Activated CD8-positive, alpha-beta memory T cell treated with anti-CD3 and anti-CD28 coated beads, Interleukin-2, amount 50 U/mL, for 1 hour (primary cell): ENCODE data around the gene GRIFIN.

Experiments
- DNase-seq: peaks from one replicate; pipeline ENCODE4 v3.0.0-alpha.2; 2020; ENCODE audit errors: extremely low read depth

Gene GRIFIN

DNA sequence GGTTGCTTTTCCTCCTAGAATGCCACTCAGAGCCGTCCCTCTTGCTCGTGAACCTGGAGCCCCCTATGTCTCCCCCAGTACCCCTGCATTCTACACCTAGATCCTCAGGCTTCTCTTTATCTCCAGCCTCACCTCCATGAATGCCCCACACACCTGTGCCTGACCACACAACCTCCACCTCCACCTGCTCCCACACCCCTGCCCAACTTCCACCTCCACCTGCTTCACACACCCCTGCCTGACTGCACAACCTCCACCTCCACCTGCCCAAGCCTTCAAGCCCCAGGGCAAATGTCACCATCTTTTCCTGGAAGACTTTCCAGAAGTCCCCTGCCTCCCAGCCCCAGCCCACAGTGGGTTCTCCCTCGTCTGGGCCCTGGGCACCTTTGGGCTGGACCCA lies 36.5 kb upstream of the GRIFIN start:
- DNase-seq = no peak

DNA sequence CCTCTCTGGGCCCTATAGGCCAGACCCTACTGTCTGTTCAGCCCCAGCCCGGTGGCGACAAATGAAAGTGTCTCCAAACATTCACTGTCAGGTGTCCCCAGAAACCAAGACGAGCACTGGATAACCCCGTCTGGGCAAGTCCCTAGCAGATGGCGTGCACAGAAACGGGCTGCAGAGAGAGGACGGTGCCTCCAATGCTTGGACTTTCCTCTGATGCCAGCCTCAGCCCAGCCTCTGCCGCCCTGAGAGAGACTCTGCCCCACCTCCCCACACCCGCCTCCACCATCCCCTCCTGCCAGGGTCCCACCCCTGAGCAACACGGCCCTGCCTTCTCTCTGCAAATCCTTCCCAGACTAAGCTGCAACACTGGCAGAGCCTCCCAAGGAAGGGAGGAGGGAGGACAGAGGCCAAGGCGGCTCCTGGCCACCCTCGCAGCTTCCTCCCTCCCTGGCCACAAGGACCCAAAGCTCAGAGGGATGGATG lies 36.0 kb upstream of the GRIFIN start:
- no peak for DNase-seq

DNA sequence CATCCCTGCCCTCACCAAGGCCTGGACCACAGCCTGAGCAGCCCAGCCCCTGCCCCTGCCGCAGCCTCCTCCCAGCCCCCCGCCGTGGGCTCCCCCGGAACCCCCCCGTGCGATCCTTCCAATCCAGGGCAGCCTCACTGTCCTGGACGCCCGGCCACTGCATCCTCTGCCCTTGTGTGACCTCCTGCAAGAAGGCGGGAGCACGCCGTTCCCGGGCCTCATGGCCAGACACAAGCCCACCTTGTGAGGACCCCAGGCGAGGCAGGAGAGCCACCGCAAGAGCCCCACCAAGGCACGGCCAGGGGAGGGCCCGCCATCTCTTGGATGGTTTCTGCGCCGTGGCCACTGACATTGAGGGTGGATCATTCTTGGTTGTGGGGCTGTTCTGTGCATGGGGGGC lies 35.6 kb upstream of the GRIFIN start:
- no peak for DNase-seq

DNA sequence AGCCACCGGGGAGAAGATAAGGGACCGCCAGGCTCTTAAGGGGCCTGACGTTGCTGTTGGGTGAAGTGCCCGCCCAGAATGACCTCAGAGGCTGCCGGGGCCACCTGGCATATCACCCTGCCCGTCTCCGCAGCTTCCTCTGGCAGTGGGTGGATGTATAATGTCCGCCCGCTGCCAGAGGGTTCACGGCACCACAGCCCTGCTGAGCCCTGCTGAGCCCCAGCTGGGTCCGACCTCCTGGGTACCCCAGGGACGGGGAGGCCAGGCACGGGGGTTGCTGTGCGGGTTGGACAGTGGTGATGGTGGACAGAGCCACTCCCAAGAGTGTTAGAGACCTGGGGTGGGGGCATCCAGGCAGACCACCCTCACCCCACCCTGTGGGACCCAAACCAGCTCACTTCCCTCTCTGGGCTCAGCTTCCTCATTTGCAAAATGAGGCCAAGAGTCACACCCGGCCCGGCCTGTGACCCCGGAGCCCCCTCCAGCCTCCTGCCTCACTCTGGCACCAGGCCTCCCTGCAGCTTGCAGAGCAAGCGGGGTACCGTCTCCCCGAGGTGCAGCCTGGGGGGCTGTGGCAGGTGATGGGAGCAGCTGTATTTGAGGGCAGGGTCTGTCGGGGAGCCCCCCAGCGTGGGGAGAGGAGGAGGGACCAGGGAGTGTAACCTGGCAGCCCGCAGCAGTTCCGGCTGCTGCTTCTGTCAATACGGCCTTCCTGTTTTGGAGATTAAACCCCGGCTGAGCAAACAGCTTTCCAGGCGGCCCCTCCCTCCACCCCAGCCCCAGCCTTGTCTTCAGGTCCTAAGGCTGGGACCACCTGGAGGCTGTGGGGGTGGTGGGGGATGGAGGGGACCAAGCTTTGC lies 34.9 kb upstream of the GRIFIN start:
- no peak for DNase-seq

DNA sequence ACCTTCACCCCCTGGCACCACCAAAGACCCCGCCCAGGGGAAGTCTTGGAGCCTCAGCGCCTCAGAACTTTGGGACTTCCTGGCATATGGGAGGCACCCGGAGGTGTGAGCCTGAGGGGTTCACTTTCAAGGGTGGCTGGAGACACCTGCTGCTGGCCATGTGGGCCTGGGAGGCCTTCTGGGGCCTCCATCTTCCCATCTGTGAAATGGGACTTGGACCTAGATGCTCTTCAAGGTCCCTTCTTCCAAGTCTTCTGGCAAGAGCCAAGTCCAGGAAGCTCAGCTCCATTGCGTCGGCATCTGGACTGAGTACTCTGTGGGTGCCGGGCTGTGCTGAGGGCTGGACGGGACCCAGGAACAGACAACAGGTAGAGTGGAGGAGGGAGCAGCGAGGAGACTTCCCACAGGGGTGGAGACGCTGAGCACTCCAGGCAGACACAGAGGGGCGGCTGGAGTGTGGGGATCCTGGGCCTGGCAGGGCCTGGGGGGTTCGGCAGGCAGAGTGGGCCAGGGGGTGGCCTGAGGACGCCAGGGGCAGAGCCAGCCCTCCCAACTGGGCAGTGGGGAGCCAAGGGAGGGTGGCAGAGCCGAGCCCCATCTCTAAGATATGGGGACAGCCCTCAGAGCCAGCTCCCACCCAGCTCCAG lies 34.1 kb upstream of the GRIFIN start:
- DNase-seq = no peak

DNA sequence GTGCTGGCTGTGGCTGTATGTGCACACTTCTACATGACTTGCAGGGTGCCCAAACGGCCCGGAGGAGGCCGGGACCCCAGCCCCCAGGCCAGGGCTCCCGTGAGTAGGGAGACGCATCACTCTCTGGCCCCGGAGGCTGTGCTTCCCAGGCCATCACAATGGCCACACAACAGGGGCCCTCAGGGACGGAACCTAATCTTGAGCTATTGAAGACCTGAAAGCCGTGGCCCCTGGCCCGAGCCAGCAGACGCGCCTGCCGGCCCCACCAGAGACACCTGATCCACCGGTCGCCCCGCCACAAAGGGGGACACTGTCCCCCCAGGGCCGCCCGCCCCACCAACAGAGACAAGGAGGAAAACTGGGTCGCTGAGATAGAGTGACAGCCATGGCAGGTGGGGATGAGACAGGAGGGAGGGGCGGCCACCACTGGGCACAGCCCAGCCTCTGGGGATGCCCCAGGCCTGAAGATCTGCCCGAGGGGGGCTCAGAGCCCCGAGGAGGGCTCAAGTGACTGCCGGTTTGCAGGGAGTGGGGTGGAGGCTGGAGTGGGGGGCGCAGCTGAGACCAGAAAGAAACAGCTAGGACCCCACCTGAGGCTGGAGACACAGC lies 33.2 kb upstream of the GRIFIN start:
- DNase-seq = no peak

DNA sequence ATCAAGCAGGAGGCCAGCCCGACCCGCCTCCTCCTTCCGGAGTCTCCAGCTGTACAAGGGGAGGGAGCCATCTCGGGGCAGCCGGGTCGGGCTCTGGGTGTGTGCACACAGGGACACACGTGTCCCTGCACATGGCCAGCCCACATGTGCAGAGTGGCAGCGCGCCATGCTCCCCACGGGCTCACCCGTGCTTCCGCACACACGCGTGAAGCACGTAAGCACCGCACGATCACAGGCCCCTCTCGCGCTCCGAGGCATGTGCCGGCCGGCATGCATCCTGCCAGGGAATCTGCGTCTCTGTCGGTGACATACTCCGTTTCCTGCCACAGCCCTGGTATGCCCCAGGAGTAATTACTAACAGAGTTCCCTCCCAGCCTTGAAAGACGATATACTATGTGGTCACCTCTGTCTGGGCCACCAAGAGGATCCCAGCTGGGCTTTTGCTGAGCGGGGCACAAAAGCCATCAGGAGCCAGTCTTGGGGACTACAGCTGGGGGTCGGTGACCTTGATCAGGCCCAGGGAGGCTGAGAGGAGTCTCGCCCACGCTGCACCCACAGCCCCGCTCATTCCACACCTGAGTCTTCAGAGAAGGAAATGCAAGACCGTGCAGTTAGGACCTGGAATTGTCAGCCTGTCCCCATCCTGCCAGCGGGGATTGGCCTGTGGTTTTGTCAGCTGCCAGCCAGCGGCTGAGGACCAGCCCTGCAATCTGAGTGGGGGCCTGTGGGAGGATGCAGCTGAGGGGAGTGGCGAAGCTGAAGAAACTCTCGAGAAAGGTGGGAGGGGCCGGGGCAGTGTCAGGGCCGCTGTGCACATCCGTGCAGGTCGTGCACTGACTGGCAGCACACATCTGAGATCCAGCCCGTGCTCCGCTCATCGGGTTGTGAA lies 32.4 kb upstream of the GRIFIN start:
- DNase-seq = no peak

DNA sequence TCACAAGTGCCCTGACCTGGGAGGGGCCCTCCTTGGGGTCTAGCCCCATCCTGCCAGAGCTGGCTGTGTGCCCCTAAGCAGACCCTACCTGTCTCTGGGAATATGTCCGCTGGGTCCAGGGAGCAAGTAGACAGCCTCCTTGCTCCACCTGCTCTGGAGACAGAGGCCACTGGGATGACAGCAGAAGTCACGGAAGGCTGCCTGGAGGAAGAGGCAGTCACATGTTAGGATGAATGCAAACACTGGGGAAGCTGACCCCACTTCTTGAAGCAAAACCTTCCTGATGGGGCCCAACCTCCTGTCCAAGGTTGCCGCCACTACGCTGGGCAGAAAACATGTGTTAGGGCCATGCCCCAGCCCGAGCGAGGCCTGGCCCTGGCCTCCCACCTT lies 31.7 kb upstream of the GRIFIN start:
- no peak for DNase-seq

DNA sequence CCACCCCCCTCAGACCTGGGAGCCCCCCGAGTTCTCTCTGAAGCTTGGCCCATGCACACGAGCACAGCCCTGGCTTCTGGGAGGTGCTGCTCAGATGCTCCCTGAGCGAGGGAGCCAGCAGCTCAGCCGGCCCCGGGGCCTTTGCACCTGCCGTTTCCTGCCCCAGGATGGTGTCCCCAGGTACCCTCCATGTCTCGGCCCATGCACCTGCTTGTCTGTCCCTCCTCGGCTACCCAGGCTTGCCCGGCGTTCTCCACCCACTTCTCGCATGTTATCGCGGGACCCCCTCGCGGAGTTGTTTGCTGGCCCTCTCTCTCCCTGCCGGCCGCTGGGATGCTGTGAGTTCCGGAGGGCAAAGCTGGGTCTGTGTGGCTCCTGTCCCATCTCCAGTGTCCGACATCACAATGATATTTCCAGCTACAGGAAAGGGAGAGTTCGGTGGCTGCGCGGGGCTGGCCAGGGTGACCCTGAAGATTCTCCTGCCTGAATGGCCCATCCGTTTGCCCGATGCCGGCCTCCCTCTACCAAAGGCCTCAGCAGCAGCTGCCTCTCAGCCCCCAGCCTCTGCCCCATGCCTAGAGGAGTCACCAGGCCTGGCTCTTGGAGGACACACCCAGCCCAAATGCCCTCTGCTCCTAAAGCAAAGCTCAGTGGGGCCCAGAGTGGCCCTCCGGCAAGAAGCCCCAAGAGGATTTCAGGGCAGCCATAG lies 31.2 kb upstream of the GRIFIN start:
- no peak for DNase-seq

DNA sequence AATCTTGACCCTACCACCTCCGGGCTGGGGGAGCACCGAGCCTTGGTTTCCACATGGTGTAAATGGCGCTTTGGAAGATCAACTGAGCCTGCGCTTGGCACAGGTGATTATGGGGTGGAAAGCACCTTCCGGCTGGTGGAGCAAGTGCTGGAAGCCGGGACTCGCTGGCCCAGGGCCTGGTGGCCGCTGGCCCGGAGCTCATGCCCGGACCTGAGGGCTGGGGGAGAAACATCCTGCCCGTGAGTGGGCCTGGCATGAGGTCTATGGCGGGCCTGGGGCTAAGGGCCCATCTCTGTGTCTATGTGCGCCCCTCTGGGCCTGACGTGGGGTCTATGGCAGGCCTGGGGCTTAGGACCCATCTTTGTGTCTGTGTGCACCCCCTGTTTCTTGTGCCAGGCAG lies 29.2 kb upstream of the GRIFIN start:
- no peak for DNase-seq

DNA sequence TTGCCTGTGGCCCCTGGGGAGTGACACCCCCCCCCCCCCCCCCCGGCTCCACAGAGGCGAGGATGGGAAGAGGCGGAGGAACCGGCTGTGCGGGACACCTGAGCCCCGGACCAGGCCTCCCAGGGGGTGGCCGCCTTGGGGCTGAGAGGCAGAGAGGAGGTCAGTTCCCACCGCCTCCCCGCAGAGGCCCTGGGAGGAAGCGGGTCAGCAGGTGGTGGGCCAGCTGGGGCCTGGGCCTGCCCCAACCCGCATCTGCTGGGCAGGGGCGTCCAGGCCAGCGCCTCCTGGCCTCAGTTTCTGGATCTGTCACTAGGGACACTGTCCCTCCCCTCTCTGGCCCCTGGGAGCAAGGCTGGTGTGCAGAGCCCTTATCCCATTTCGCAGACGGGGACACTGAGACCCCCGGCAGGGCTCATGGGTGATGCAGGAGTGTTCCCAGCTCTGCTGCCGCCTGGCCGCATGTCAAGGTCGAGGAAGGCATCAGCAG lies 28.7 kb upstream of the GRIFIN start:
- DNase-seq = no peak

DNA sequence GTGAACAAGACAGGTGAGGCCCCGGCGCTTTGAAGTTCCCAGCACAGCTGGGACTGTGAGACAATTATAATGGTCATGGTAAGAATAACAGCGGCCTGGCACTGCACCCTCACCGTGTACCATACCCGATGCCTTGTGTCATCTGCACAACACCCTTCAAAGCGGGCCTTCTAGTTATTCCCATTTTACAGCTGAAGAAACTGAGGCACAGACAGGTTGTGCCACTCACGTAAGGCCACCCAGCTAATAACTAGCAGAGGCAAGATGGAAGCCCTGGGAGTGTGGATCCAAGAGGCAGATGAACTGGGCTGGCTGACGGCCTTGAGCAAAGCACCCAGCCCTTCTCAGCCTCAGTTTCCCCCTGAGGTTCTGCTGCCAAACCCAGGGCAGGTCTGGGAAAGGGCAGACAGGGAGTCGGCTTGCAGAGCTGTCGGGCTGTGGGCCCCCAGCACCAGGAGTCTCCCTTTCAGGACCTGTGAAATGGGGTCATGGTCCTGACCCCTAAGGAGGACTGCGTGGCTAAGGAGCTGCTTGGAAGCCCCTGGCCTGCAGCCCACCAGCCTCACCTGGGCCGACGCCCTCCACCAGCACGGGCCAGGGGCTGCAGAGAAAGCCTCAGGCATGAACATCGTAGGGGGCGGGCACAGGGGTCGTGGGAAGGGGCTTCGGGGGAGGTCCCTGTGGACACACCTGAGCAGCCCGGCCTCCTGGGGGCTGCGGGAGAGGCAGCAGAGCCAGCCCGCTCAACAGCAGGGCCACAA lies 28.1 kb upstream of the GRIFIN start:
- no peak for DNase-seq

DNA sequence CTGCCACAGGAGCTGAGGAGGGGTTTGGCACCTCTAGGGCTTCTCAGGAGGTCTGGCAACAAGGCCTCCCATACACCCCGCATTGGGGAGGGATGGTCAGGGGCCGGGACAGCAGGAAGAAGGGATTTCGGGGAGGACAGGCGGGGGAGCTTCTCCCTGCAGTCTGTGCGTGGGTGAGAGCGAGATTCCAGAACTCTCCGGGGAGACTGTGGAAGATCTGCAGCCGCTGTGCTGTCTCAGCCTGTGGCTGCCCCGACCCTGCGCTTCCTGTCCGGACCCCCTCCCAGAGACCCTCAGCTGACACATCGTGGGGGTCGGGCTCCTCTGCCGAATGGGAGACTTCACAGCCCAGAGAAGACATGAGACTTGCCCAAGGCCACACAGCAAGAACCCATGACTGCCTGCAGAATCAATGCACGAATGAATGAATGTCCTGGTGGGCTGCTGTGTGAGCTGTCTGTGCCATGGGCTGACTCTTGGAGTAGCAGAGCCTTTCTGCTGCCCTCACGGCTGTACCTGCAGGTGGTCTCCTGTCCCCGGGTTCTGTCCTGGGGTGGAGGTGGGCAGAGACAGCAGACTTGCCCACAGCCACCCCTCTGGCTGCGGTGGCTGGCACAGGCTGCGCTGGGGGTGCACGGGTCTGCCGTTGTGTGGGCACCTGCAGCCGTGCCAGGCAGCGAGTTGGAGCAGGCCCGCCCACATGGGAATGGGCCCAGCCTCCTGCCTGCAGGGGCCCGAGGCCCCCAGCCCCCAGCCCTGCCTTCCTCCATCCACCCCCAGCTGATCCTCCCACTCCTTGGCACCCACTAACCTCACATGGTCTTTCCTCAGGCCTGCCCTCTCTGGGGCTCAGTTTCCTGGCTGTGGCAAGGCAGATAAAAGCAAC lies 27.1 kb upstream of the GRIFIN start:
- no peak for DNase-seq

DNA sequence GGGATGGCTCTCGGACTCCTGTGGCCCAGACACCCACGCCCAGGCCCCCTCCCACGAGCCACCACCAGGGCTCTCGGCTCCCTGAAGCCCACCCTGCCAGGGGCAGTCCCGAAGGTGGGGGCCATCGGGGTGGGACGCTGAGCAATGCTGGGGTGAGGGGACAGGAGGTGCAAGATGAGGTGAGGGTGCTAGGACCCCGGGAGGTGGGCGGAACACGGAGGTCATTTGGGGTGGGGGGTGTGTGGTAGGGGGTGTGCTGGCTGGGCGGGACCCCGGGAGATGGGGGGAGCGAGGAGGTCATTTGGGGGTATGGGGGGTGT lies 26.4 kb upstream of the GRIFIN start:
- DNase-seq = no peak

DNA sequence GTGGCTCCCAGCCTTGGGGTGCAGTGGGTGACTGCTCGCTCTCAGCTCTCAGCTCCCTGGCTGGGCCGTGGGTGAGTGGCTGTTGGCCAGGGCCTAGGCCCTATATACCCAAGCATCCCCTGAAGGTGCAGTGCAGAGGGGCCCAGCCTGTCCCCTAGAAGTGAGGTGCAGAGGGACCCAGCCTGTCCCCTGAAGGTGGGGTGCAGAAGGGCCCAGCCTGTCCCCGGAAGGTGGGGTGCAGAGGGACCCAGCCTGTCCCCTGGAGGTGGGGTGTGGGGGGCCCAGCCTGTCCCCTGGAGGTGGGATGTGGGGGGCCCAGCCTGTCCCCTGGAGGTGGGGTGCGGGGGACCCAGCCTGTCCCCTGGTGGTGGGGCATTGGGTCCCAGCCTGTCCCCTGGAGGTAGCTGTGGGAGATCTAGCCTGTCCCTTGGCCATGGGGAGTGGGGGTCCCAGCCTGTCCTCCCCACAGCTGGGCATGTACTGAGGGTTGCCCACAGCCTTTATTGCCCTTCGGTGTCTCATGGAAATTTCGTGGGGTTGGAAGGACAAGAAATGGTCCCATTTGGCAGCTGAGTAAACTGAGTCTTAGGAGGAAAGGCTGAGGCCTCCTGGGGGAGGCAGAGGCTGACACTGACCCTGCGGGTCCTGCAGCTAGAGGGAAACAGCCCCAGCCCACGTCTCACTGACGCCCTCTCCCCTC lies 25.9 kb upstream of the GRIFIN start:
- DNase-seq = no peak

DNA sequence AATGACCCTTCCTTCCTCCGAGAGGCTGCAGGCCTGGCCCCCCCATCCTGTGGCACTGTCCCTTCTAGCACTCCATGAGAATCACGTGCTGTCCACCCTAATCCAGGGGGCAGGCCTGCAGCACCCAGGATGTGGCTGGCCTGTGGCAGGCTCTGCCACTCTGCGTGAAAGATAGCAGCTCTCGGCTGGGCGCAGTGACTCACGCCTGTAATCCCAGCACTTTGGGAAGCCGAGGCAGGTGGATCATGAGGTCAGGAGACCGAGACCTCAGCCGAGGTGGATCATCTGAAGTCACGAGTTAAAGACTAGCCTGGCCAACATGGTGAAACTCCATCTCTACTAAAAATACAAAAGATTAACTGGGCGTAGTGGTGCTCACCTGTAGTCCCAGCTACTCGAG lies 24.5 kb upstream of the GRIFIN start:
- no peak for DNase-seq

DNA sequence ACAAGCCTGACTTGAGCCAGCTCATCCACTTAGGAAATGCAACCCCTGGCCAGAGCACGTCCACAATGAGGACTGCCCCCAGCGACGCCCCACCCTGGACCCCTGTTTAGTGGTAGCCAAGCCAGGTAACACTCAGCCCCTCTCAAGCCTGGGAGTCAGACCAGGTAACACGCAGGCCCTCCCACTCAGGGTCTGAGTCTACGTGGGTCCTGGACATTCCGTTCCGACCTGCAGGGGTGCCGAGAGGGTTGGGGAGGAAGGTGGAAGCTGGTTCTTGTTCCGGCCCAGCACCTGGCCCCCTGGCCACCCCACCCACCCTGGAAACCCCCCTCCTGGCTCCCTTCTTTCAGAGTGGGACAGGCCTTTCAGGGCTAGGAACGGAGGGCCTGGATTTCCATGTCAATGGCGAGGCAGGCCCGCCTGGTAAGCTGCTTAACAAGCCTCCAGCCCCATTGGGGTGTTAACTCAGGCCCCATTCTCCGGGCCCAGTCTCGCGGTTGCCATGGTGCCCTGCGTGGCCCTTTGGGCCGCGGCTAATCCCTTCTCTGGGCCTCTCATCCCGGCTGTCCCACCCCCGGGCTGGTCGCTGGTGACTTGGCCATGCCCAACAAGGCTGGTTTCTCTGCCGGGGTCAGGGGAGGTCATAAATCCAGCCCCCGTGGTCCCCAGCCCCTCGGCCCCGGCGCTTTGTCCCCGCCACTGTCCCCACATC lies 23.7 kb upstream of the GRIFIN start:
- no peak for DNase-seq

DNA sequence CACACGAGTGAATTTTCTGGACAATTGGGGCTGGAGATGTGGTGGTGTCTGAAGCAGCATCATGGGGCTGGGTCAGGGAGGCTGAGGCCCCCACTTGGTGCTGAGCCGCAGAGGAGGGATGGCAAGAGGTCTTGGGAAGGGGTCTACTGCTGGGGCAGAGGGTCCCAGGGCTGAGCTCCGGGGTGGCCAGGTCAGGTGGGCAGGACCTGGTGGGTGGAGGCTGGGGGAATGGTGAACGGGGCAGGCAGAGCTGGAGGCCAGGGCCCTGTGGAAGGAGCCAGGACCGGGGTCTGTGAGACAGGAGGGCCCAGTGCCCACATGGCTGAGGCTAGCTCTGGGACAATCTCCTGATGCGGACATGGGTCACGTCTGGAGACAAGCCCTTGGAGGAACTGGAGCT lies 23.0 kb upstream of the GRIFIN start:
- no peak for DNase-seq
